Esophagus muscularis mucosa (tissue), 4 donors: ENCODE measurements around the gene LSM2.

Source experiments
- EP300 ChIP-seq: sonication (generic); formaldehyde crosslinking; IDR thresholded peaks from one replicate; pipeline ENCODE4 v1.6.1; 2017; ENCODE audit warnings: antibody characterized with exemption
- POLR2A ChIP-seq: fragments of 450-650 bp; IDR thresholded peaks from one replicate; pipeline ENCODE4 v1.6.1; 2017; ENCODE audit warnings: antibody characterized with exemption, moderate library complexity, mild to moderate bottlenecking, low read depth
- POLR2AphosphoS5 ChIP-seq, 2 donors: sonication (generic); formaldehyde crosslinking; IDR thresholded peaks; one replicate each; pipeline ENCODE4 v1.6.1; 2017; ENCODE audit warnings: antibody characterized with exemption in 2 of 2
- TF ChIP-seq, protein P1 (sequence below), 3 experiments: fragments of 200-600 bp in 2 of 3; fragments of 450-650 bp in 1 of 3; sonication (generic) in 2 of 3; IDR thresholded peaks; one replicate each; pipeline ENCODE4 v1.5.1; 2017 to 2019; ENCODE audit warnings: antibody characterized with exemption in 3 of 3, mild to moderate bottlenecking in 2 of 3, moderate library complexity in 1 of 3

DNA sequence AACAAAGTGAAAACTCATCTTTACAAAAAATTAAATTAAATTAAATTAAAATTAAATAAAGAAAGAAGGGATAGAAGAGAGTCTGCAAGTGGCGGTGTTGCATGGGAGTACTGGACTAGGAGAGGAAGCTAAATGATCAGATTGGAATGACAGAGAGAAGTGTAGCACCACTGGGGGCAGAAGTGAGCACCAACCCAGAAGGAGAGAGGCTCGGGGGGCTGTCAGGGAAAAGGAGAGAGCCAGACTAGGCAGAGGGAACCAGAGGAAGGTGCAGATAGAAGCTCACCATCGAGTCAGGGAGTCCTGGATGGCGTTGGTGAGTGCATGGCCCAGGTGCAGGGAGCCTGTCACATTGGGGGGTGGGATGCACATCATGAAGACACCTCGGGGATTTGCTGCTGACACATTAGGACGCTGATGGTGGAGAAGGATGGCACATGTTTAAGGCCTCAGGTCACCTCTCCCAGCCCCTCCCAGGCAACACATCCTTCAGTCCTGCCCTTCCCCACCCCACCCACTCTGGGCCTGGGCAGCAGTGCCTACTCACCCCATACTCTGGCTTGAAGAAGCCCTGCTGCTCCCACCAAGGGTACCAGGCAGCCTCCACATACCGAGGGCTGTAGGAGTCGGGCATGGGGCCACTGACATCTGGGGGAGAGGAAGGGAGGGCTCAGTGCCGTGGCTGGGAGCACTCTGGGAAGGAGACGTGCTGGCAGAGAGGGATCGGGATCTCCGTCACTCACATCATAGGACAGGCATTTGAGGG lies 15.3 kb downstream of the LSM2 start:
- TF ChIP-seq POLR2A (no peak), POLR2AphosphoS5 (IDR thresholded peaks at IDR 0.05) (no peak), EP300 (no peak)
- TF ChIP-seq, protein P1, sequence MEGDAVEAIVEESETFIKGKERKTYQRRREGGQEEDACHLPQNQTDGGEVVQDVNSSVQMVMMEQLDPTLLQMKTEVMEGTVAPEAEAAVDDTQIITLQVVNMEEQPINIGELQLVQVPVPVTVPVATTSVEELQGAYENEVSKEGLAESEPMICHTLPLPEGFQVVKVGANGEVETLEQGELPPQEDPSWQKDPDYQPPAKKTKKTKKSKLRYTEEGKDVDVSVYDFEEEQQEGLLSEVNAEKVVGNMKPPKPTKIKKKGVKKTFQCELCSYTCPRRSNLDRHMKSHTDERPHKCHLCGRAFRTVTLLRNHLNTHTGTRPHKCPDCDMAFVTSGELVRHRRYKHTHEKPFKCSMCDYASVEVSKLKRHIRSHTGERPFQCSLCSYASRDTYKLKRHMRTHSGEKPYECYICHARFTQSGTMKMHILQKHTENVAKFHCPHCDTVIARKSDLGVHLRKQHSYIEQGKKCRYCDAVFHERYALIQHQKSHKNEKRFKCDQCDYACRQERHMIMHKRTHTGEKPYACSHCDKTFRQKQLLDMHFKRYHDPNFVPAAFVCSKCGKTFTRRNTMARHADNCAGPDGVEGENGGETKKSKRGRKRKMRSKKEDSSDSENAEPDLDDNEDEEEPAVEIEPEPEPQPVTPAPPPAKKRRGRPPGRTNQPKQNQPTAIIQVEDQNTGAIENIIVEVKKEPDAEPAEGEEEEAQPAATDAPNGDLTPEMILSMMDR (IDR thresholded peaks at IDR 0.05): peak; percentile 44 to 62 (median 46)
